Cardiac fibroblast (primary cell): ENCODE measurements around the gene NFKBIB.

Source experiments
- DNase-seq, 2 donors: peaks; one replicate each; pipeline versions ENCODE4 v3.0.0 to v3.0.0-alpha.2; 2010; ENCODE audit warnings: low read depth in 2 of 2
- H3K4me3 ChIP-seq, 2 donors: replicated peaks in 1 of 2; 1 replicate in 1 of 2; 2 replicates in 1 of 2; pipeline ENCODE4 v1.5.1; 2011; ENCODE audit warnings: low read depth in 2 of 2, low read length in 2 of 2, mild to moderate bottlenecking in 2 of 2, moderate library complexity in 1 of 2
- CTCF ChIP-seq: IDR thresholded peaks from one replicate; pipeline ENCODE4 v1.5.1; 2011; ENCODE audit warnings: low read depth, mild to moderate bottlenecking, low read length, inconsistent platforms

The NFKBIB gene

GRCh38 chr19:38900202-38900629, 447 bp downstream of the NFKBIB start:
- peak overlapping the region; percentile 78 to 93 for H3K4me3 ChIP-seq
- no peak for DNase-seq
- TF ChIP-seq CTCF, result no peak

- peak; percentile 17 to 29 for DNase-seq
- no peak for TF ChIP-seq CTCF
- H3K4me3 ChIP-seq, result peak overlapping the region; percentile 78 to 93
Observed at GRCh38 chr19:38900743-38901190, 998 bp downstream of the NFKBIB start.

GRCh38 chr19:38901683-38902082, 1.9 kb downstream of the NFKBIB start:
- no peak for TF ChIP-seq CTCF
- no peak overlapping the region for H3K4me3 ChIP-seq
- DNase-seq, result no peak

GRCh38 chr19:38904581-38905539, 5.1 kb downstream of the NFKBIB start:
- H3K4me3 ChIP-seq, result no peak overlapping the region
- peak in 1 of 2 donors; percentile 11 for DNase-seq
- no peak for TF ChIP-seq CTCF

GRCh38 chr19:38905620-38906019, 5.9 kb downstream of the NFKBIB start:
- no peak overlapping the region for H3K4me3 ChIP-seq
- DNase-seq, result no peak
- no peak for TF ChIP-seq CTCF

GRCh38 chr19:38907227-38907626, 7.5 kb downstream of the NFKBIB start:
- no peak for TF ChIP-seq CTCF
- DNase-seq, result no peak
- H3K4me3 ChIP-seq, result no peak overlapping the region
